Fibroblast of lung (primary cell): ENCODE measurements around the gene TOLLIP. TPM values are rescaled to one million over a fixed set of nuclear protein-coding genes. Genes with fewer than 3 reads are reported as not detected.

Experiments used
- DNase-seq, 2 donors: peaks; one replicate each; pipeline versions ENCODE4 v3.0.0 to v3.0.0-alpha.2; 2010; ENCODE audit warnings: low read depth in 2 of 2
- H2AFZ ChIP-seq: 2 replicates; pipeline ENCODE4 v1.5.1; 2012; ENCODE audit warnings: low read length, control low read depth, inconsistent platforms
- H3K27ac ChIP-seq: 2 replicates; pipeline ENCODE4 v1.5.1; 2011; ENCODE audit warnings: low read length, control low read depth; ENCODE audit not compliant: insufficient read depth
- H3K27me3 ChIP-seq: 2 replicates; pipeline ENCODE4 v1.5.1; 2011; ENCODE audit warnings: mild to moderate bottlenecking, low read length; ENCODE audit not compliant: control insufficient read depth, insufficient read depth
- H3K36me3 ChIP-seq: 2 replicates; pipeline ENCODE4 v1.5.1; 2011; ENCODE audit warnings: low read length; ENCODE audit not compliant: control insufficient read depth, insufficient read depth
- H3K4me1 ChIP-seq: 2 replicates; pipeline ENCODE4 v1.5.1; 2011; ENCODE audit warnings: low read length; ENCODE audit not compliant: control insufficient read depth, insufficient read depth; ENCODE audit errors: extremely low read depth
- H3K4me2 ChIP-seq: 2 replicates; pipeline ENCODE4 v1.5.1; 2011; ENCODE audit warnings: low read length, control low read depth; ENCODE audit not compliant: insufficient read depth; ENCODE audit errors: extremely low read depth
- H3K4me3 ChIP-seq, 4 experiments: fragments of 200-600 bp in 1 of 4; sonication (generic) in 1 of 4; replicated peaks in 1 of 4; 2 replicates each; pipeline ENCODE4 v1.5.1; 2011 to 2016; ENCODE audit warnings: low read length in 4 of 4, low read depth in 3 of 4, mild to moderate bottlenecking in 3 of 4, control low read depth in 2 of 4, inconsistent platforms in 1 of 4, mixed read lengths in 1 of 4; ENCODE audit not compliant: insufficient read depth in 1 of 4; ENCODE audit errors: control extremely low read depth in 1 of 4
- H3K79me2 ChIP-seq: 2 replicates; pipeline ENCODE4 v1.5.1; 2012; ENCODE audit warnings: mild to moderate bottlenecking, low read length, inconsistent platforms; ENCODE audit not compliant: control insufficient read depth, insufficient read depth
- H3K9ac ChIP-seq: 2 replicates; pipeline ENCODE4 v1.5.1; 2011; ENCODE audit warnings: mild to moderate bottlenecking, low read length, control low read depth; ENCODE audit not compliant: insufficient read depth
- H3K9me3 ChIP-seq: 2 replicates; pipeline ENCODE4 v1.5.1; 2012; ENCODE audit warnings: low read depth, low read length; ENCODE audit not compliant: control insufficient read depth, insufficient read depth
- H4K20me1 ChIP-seq: 2 replicates; pipeline ENCODE4 v1.5.1; 2011; ENCODE audit warnings: low read length; ENCODE audit not compliant: control insufficient read depth, insufficient read depth; ENCODE audit errors: extremely low read depth
- CTCF ChIP-seq, 2 donors: IDR thresholded peaks in 1 of 2; conservative IDR thresholded peaks in 1 of 2; 1 replicate in 1 of 2; 2 replicates in 1 of 2; pipeline ENCODE4 v1.5.1; 2011 to 2012; ENCODE audit warnings: low read length in 2 of 2, control low read depth in 1 of 2, inconsistent platforms in 1 of 2, low read depth in 1 of 2, mild to moderate bottlenecking in 1 of 2
- EZH2 ChIP-seq: IDR thresholded peaks from 2 replicates; pipeline ENCODE4 v1.5.1; 2012; ENCODE audit warnings: low read length, control low read depth, mild to moderate bottlenecking; ENCODE audit errors: missing control alignments
- polyA plus RNA-seq, 2 donors: library from polyadenylated mRNA; depleted of rRNA in 1 of 2; stranded (reverse) in 1 of 2; unstranded in 1 of 2; fragments of >200 nt; gene quantifications; 2 replicates each; pipeline ENCODE4 v1.2.1, GENCODE V29; 2011 to 2012; ENCODE audit warnings: missing spikeins in 1 of 2
- total RNA-seq: library from RNA; depleted of rRNA; stranded (reverse); fragments of >200 nt; gene quantifications from 2 replicates; pipeline ENCODE4 v1.2.1, GENCODE V29; 2014

TOLLIP gene
- total and polyA plus RNA-seq, 2 donors (not counting 1 experiment from before 2014, with no cell fraction given), result 28.4 to 34.6 TPM

GRCh38 chr11:1255151-1255550, 54.3 kb downstream of the TOLLIP start:
- H3K4me3 ChIP-seq, result no peak overlapping the region
- no peaks in the 10 kb centered on the region for H3K27me3 ChIP-seq
- DNase-seq, result no peak
- TF ChIP-seq CTCF (conservative IDR thresholded peaks at IDR 0.05 in 1 of 2, IDR thresholded peaks at IDR 0.05 in 1 of 2; ENCODE audit: low read depth in 1 of 2, low read length in 2 of 2) (no peak), EZH2 (no peak)
- no peaks in the 10 kb centered on the region for H3K79me2 ChIP-seq
- no peak overlapping the region for H2AFZ ChIP-seq
- no peaks in the 10 kb centered on the region for H3K36me3 ChIP-seq
- no peaks in the 10 kb centered on the region for H3K9me3 ChIP-seq
- no peak overlapping the region for H3K9ac ChIP-seq
- no peak overlapping the region for H3K27ac ChIP-seq
- H4K20me1 ChIP-seq, result no peaks in the 10 kb centered on the region
- H3K4me2 ChIP-seq, result no peak overlapping the region
- no peaks in the 10 kb centered on the region for H3K4me1 ChIP-seq

- no peak overlapping the region for H3K27ac ChIP-seq
- H2AFZ ChIP-seq, result no peak overlapping the region
- no peaks in the 10 kb centered on the region for H3K9me3 ChIP-seq
- H3K79me2 ChIP-seq, result no peaks in the 10 kb centered on the region
- no peaks in the 10 kb centered on the region for H3K27me3 ChIP-seq
- no peaks in the 10 kb centered on the region for H3K36me3 ChIP-seq
- H3K4me2 ChIP-seq, result no peak overlapping the region
- H3K4me3 ChIP-seq, result no peak overlapping the region
- no peaks in the 10 kb centered on the region for H3K4me1 ChIP-seq
- no peak for TF ChIP-seq EZH2
- no peak for TF ChIP-seq CTCF (conservative IDR thresholded peaks at IDR 0.05 in 1 of 2, IDR thresholded peaks at IDR 0.05 in 1 of 2; ENCODE audit: low read depth in 1 of 2, low read length in 2 of 2)
- no peak for DNase-seq
- H4K20me1 ChIP-seq, result no peaks in the 10 kb centered on the region
- no peak overlapping the region for H3K9ac ChIP-seq
Measured at GRCh38 chr11:1254733-1255132, 54.7 kb downstream of the TOLLIP start.

- Histone ChIP-seq H2AFZ (no peak overlapping the region), H3K27ac (no peak overlapping the region), H3K4me1 (no peaks in the 10 kb centered on the region), H3K4me3 (no peak overlapping the region), H3K9ac (no peak overlapping the region), H3K9me3 (no peaks in the 10 kb centered on the region), H3K79me2 (no peaks in the 10 kb centered on the region), H4K20me1 (no peaks in the 10 kb centered on the region), H3K36me3 (no peaks in the 10 kb centered on the region), H3K4me2 (no peak overlapping the region), H3K27me3 (no peaks in the 10 kb centered on the region)
- DNase-seq, result no peak
- TF ChIP-seq EZH2 (no peak), CTCF (conservative IDR thresholded peaks at IDR 0.05 in 1 of 2, IDR thresholded peaks at IDR 0.05 in 1 of 2; ENCODE audit: low read depth in 1 of 2, low read length in 2 of 2) (no peak)
Measured at GRCh38 chr11:1254086-1254648, 55.3 kb downstream of the TOLLIP start.
